ENCODE results near the gene TBC1D9B.

Gene TBC1D9B

GRCh38 chr5:179815491-179816249, 92.0 kb downstream of the TBC1D9B start:
- Histone ChIP-seq H3K27me3 (ENCODE audit: control insufficient read depth, insufficient read depth, low read length) (peaks cover 25% of the 10 kb centered on the region), H3K4me1 (ENCODE audit: control insufficient read depth, low read depth, low read length) (peaks cover 24% of the 10 kb centered on the region), H3K27ac (ENCODE audit: low read length) (no peak overlapping the region), H3K9me3 (ENCODE audit: control insufficient read depth, low read depth, low read length) (no peaks in the 10 kb centered on the region), H3K9ac (ENCODE audit: low read length) (no peak overlapping the region), H3K4me3 (ENCODE audit: low read length) (no peak overlapping the region), H3K36me3 (ENCODE audit: control insufficient read depth, low read depth, low read length) (no peaks in the 10 kb centered on the region)

DNA sequence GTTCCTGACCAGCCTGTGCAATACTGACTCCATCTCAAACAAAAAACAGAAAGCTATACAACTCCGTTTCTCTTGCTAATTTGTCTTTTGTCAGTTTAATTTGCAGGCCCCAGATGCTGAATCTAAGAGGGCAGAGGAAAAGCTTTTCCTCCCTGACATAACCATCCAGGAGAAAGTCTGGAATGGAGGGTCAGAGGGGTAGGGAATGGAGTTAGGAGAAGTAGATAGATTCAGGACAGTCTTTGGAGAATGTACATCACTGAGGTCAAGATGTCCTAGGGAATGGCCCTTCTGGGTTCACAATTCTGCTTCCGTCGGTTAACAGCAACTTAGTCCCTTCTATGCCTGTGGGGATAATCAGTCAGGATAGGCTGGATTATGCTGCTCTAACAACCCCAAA, 93.6 kb downstream of the TBC1D9B start:
- H3K4me3 ChIP-seq (ENCODE audit: low read length): no peak overlapping the region

GRCh38 chr5:179812997-179813607, 94.6 kb downstream of the TBC1D9B start:
- H3K4me1 ChIP-seq (ENCODE audit: control insufficient read depth, low read depth, low read length): peaks cover 6% of the 10 kb centered on the region
- no peak overlapping the region for H3K4me3 ChIP-seq (ENCODE audit: low read length)
- no peaks in the 10 kb centered on the region for H3K9me3 ChIP-seq (ENCODE audit: control insufficient read depth, low read depth, low read length)
- no peaks in the 10 kb centered on the region for H3K36me3 ChIP-seq (ENCODE audit: control insufficient read depth, low read depth, low read length)
- H3K27ac ChIP-seq (ENCODE audit: low read length): no peak overlapping the region
- H3K9ac ChIP-seq (ENCODE audit: low read length): no peak overlapping the region
- peaks cover 22% of the 10 kb centered on the region for H3K27me3 ChIP-seq (ENCODE audit: control insufficient read depth, insufficient read depth, low read length)

More for the DNA sequence above, 93.6 kb downstream of the TBC1D9B start:
- peaks cover 11% of the 10 kb centered on the region for H3K4me1 ChIP-seq (ENCODE audit: control insufficient read depth, low read depth, low read length)
- no peak overlapping the region for H3K27ac ChIP-seq (ENCODE audit: low read length)
- no peak overlapping the region for H3K9ac ChIP-seq (ENCODE audit: low read length)
- no peaks in the 10 kb centered on the region for H3K36me3 ChIP-seq (ENCODE audit: control insufficient read depth, low read depth, low read length)
- peaks cover 22% of the 10 kb centered on the region for H3K27me3 ChIP-seq (ENCODE audit: control insufficient read depth, insufficient read depth, low read length)
- no peaks in the 10 kb centered on the region for H3K9me3 ChIP-seq (ENCODE audit: control insufficient read depth, low read depth, low read length)

GRCh38 chr5:179812135-179812825, 95.4 kb downstream of the TBC1D9B start:
- Histone ChIP-seq H3K9me3 (ENCODE audit: control insufficient read depth, low read depth, low read length) (no peaks in the 10 kb centered on the region), H3K9ac (ENCODE audit: low read length) (no peak overlapping the region), H3K27ac (ENCODE audit: low read length) (no peak overlapping the region), H3K27me3 (ENCODE audit: control insufficient read depth, insufficient read depth, low read length) (peaks cover 14% of the 10 kb centered on the region), H3K4me1 (ENCODE audit: control insufficient read depth, low read depth, low read length) (peaks cover 6% of the 10 kb centered on the region), H3K36me3 (ENCODE audit: control insufficient read depth, low read depth, low read length) (no peaks in the 10 kb centered on the region), H3K4me3 (ENCODE audit: low read length) (no peak overlapping the region)

Measured in iPS-18a (cell line).